OCI-LY7 (cell line): ENCODE measurements around the gene OR13J1.

Source experiments
- EZH2phosphoT487 ChIP-seq: fragments of 200-600 bp; sonication (generic); IDR thresholded peaks from 2 replicates; pipeline ENCODE4 v1.6.1; 2018; ENCODE audit warnings: low read depth, borderline replicate concordance, mild to moderate bottlenecking, mixed run types, antibody characterized with exemption, low read length, moderate library complexity, mixed read lengths
- TF ChIP-seq, protein P1 (sequence below): fragments of 200-600 bp; sonication (generic); conservative IDR thresholded peaks from 2 replicates; pipeline ENCODE4 v1.5.1; 2014; ENCODE audit warnings: mild to moderate bottlenecking, antibody characterized with exemption, low read length, moderate library complexity, mixed read lengths

DNA sequence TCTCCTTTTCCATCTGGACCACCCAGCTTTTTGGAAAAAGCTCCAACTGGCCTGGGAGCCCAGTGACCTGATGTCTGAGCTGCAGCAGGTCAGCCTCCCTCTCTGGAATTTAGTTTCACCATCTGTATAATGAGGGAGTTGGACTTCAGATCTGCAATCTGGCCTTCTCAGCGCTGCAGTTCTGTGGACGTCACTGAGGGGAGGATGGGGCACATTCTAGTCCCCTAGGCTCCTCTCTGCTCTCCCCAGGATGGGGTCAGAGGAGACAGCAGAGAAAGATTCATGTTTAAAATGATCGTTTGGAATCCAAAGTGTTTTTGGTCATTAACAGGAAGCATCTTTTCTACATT is 10.2 kb downstream of the OR13J1 start:
- TF ChIP-seq, protein P1, sequence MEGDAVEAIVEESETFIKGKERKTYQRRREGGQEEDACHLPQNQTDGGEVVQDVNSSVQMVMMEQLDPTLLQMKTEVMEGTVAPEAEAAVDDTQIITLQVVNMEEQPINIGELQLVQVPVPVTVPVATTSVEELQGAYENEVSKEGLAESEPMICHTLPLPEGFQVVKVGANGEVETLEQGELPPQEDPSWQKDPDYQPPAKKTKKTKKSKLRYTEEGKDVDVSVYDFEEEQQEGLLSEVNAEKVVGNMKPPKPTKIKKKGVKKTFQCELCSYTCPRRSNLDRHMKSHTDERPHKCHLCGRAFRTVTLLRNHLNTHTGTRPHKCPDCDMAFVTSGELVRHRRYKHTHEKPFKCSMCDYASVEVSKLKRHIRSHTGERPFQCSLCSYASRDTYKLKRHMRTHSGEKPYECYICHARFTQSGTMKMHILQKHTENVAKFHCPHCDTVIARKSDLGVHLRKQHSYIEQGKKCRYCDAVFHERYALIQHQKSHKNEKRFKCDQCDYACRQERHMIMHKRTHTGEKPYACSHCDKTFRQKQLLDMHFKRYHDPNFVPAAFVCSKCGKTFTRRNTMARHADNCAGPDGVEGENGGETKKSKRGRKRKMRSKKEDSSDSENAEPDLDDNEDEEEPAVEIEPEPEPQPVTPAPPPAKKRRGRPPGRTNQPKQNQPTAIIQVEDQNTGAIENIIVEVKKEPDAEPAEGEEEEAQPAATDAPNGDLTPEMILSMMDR, result no peak
- TF ChIP-seq EZH2phosphoT487, result no peak
